ENCODE measurements around the gene CAMTA1. TPM values are rescaled to one million over a fixed set of nuclear protein-coding genes. Genes with fewer than 3 reads are reported as not detected.

The CAMTA1 gene
- total RNA-seq, 6 donors from 2014 or later, result 38.8 to 74.0 (median 46.1) TPM

DNA sequence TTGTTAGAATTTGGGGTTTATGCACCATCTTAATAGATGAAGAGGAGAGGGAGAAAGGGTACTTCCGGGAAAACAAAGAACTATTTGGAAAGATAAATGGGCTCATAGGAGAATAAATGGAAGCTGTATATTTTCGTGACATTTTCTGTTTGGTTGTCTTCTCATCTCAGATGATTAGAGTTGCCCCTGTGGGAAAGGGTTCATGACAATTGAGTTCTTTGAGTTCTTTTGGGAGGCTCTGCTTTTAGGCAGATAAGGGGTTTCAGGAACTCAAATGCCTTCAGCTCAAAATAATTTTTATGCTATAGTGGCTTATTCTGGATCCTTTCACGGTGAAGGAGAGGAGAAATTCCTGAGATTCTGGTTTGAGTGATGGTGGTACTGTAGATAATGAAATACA, 63.6 kb downstream of the CAMTA1 start:
- ATAC-seq (ENCODE audit: low FRiP score in 2 of 2) (no peak), DNase-seq (no peak)
- no peak overlapping the region for H3K27ac ChIP-seq
- no peaks in the 10 kb centered on the region for H3K4me1 ChIP-seq
- peaks cover 0 to 5% (median 2%) of the 10 kb centered on the region in 4 donors for H3K36me3 ChIP-seq
- H3K4me3 ChIP-seq, result no peak overlapping the region
- no peaks in the 10 kb centered on the region for H3K27me3 ChIP-seq
- no peak for TF ChIP-seq EP300 (IDR thresholded peaks at IDR 0.05)
- TF ChIP-seq, protein P1, sequence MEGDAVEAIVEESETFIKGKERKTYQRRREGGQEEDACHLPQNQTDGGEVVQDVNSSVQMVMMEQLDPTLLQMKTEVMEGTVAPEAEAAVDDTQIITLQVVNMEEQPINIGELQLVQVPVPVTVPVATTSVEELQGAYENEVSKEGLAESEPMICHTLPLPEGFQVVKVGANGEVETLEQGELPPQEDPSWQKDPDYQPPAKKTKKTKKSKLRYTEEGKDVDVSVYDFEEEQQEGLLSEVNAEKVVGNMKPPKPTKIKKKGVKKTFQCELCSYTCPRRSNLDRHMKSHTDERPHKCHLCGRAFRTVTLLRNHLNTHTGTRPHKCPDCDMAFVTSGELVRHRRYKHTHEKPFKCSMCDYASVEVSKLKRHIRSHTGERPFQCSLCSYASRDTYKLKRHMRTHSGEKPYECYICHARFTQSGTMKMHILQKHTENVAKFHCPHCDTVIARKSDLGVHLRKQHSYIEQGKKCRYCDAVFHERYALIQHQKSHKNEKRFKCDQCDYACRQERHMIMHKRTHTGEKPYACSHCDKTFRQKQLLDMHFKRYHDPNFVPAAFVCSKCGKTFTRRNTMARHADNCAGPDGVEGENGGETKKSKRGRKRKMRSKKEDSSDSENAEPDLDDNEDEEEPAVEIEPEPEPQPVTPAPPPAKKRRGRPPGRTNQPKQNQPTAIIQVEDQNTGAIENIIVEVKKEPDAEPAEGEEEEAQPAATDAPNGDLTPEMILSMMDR (IDR thresholded peaks at IDR 0.05), result no peak
- TF ChIP-seq POLR2A (IDR thresholded peaks at IDR 0.05), result no peak
- no peak for TF ChIP-seq POLR2AphosphoS5 (IDR thresholded peaks at IDR 0.05)
- H3K9me3 ChIP-seq, result no peaks in the 10 kb centered on the region
- WGBS, 2 donors, result 88 to 89% methylated on average over 3 of the region's 3 CpGs

DNA sequence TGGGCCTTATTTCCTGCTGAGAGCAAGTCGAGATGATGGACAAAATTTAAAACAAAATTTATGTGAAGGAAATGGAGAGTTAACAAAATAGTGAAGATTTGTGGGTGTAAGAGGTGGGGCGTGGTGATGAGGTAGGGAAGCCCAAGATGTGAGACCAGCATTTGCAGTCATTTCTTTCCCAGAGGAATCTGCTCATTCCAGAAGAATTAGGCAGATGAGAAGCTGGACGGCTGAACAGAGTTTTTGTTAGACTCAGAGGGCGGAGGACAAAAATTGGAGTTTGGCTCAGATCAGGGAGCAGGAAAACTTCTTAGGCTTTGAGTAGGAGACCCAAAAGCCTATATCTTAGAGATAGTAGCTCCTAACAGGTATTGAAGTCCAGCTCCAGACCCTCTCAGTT, 65.3 kb downstream of the CAMTA1 start:
- H3K36me3 ChIP-seq, result peaks cover 0 to 3% (median 1%) of the 10 kb centered on the region in 4 donors
- H3K4me3 ChIP-seq, result no peak overlapping the region
- ATAC-seq (ENCODE audit: low FRiP score in 2 of 2), result peak in 1 of 2 donors; percentile 79
- H3K27ac ChIP-seq, result no peak overlapping the region
- no peak for TF ChIP-seq POLR2AphosphoS5 (IDR thresholded peaks at IDR 0.05)
- TF ChIP-seq, protein P1 (IDR thresholded peaks at IDR 0.05), result no peak
- TF ChIP-seq POLR2A (IDR thresholded peaks at IDR 0.05), result no peak
- no peak for TF ChIP-seq EP300 (IDR thresholded peaks at IDR 0.05)
- no peaks in the 10 kb centered on the region for H3K4me1 ChIP-seq
- no peak for DNase-seq
- WGBS, 2 donors, result 89 to 97% methylated on average over 4 of the region's 4 CpGs
- H3K9me3 ChIP-seq, result no peaks in the 10 kb centered on the region
- no peaks in the 10 kb centered on the region for H3K27me3 ChIP-seq

DNA sequence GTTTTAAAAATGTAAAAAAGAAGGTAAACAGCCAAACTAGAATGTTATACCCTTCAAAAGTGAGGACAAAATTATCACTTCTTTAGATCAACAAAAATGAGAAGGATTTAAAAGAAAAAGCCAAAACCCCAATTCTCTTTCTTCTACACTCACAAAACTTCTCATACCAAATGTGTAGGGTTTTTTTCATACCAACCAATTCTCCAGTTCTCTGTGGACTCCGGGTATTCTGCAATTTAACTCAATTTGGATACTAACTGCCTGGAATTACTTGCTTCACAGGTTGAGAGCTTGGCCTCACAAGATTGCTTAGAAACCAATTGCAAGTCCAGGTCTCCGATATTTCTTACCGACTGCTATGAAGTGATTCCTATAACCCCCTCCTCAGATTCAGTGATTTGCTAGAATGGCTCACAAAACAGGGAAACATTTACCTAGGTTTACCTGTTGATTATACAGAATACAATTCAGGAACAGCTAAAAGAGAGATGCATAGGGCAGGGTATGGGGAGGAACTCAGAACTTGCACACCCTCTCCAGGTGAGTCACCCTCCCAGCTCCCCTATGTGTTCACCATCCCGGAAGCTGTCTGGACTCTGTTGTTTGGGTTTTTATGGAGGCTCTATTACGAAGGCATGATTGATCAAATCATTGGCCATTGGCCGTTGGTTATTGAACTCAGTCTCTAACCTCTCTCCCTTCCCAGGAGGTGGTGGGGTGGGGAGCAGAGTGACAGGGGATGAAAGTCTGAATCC, 67.1 kb downstream of the CAMTA1 start:
- ATAC-seq (ENCODE audit: low FRiP score in 2 of 2) (no peak), DNase-seq (no peak)
- Histone ChIP-seq H3K27me3 (no peaks in the 10 kb centered on the region), H3K4me3 (no peak overlapping the region), H3K9me3 (no peaks in the 10 kb centered on the region), H3K36me3 (peaks cover 0 to 5% (median 2%) of the 10 kb centered on the region in 4 donors), H3K4me1 (no peaks in the 10 kb centered on the region), H3K27ac (no peak overlapping the region)
- WGBS, 2 donors, result 98 to 99% methylated on average over 6 of the region's 6 CpGs
- TF ChIP-seq EP300 (IDR thresholded peaks at IDR 0.05) (no peak), POLR2A (IDR thresholded peaks at IDR 0.05) (no peak), POLR2AphosphoS5 (IDR thresholded peaks at IDR 0.05) (no peak)
- TF ChIP-seq, protein P1 (IDR thresholded peaks at IDR 0.05), result no peak

DNA sequence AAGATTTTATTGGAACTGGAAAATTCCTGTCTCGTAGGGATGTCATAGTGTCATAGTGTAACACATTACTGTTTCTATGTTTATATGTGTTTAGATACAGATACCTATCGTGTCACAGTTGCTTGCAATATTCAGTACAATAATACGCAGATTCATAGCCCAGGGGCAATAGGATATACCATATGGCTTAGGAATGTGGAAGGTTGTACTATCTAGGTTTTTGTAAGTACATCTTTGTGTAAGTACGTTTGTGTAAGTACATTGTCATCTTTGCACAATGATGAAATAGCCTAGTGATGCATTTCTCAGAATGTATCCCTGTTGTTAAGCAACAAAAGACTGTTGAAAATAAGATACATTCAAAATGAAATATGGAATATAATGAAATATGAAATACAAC, 68.9 kb downstream of the CAMTA1 start:
- no peak overlapping the region for H3K27ac ChIP-seq
- H3K36me3 ChIP-seq, result peaks cover 0 to 5% (median 2%) of the 10 kb centered on the region in 4 donors
- no peak overlapping the region for H3K4me3 ChIP-seq
- no peaks in the 10 kb centered on the region for H3K27me3 ChIP-seq
- TF ChIP-seq POLR2AphosphoS5 (IDR thresholded peaks at IDR 0.05), result no peak
- TF ChIP-seq, protein P1 (IDR thresholded peaks at IDR 0.05), result no peak
- TF ChIP-seq POLR2A (IDR thresholded peaks at IDR 0.05), result no peak
- no peak for TF ChIP-seq EP300 (IDR thresholded peaks at IDR 0.05)
- 94 to 95% methylated on average over 4 of the region's 4 CpGs for WGBS, 2 donors
- no peaks in the 10 kb centered on the region for H3K9me3 ChIP-seq
- ATAC-seq (ENCODE audit: low FRiP score in 2 of 2) (no peak), DNase-seq (no peak)
- H3K4me1 ChIP-seq, result peaks cover 0 to 2% (median 0%) of the 10 kb centered on the region in 4 donors

DNA sequence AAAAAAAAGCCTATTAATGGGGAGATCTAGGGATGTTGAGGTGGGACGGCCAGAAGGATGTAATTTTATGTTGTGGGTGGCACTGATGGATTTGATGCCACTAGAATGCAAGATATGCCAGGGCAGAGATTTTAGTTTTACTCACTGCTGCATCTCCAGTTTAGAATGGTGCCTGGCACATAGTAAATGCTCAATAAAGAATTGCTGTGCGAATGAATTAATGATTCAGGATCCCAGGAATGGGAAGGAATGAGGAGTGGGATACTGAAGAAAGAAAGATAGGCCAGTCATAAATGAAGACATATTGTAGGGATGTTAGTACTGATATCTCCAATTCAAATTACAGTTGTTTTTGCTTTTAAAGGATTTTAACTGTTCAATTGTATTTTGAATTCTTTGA, 72.6 kb downstream of the CAMTA1 start:
- no peaks in the 10 kb centered on the region for H3K9me3 ChIP-seq
- H3K27me3 ChIP-seq, result no peaks in the 10 kb centered on the region
- H3K36me3 ChIP-seq, result peaks cover 0 to 5% (median 0%) of the 10 kb centered on the region in 4 donors
- no peak for ATAC-seq (ENCODE audit: low FRiP score in 2 of 2)
- WGBS, 2 donors, result 88 to 92% methylated on average over 2 of the region's 2 CpGs
- H3K4me1 ChIP-seq, result peaks cover 0 to 16% (median 7%) of the 10 kb centered on the region in 4 donors
- no peak overlapping the region for H3K4me3 ChIP-seq
- no peak overlapping the region for H3K27ac ChIP-seq
- no peak for TF ChIP-seq EP300 (IDR thresholded peaks at IDR 0.05)
- TF ChIP-seq, protein P1 (IDR thresholded peaks at IDR 0.05), result no peak
- TF ChIP-seq POLR2AphosphoS5 (IDR thresholded peaks at IDR 0.05), result no peak
- no peak for TF ChIP-seq POLR2A (IDR thresholded peaks at IDR 0.05)
- no peak for DNase-seq

Measured in upper lobe of left lung (tissue), 6 donors.